OCI-LY7 (cell line): ENCODE results near the gene ANKRD35. TPM values are rescaled to one million over a fixed set of nuclear protein-coding genes. Genes with fewer than 3 reads are reported as not detected.

ENCODE experiments used
- BruUV-seq: library from RNA; stranded (reverse); fragments of 400-500 nt; replicated peaks from 2 replicates; lab custom pipeline; 2021; lab: Mats Ljungman, UMichigan
- CTCF ChIA-PET: fragments of 300-600 bp; sonication (Branson Sonifier 250); formaldehyde crosslinking; loops from one replicate; lab custom pipeline; 2022; ENCODE audit warnings: antibody characterized with exemption; ENCODE audit not compliant: unreplicated experiment; lab: Charles Lee
- POLR2A ChIA-PET: fragments of 300-600 bp; sonication (Branson Sonifier 250); formaldehyde crosslinking; loops from one replicate; lab custom pipeline; 2022; ENCODE audit warnings: antibody characterized with exemption; lab: Charles Lee
- DNase-seq: peaks from one replicate; pipeline ENCODE4 v3.0.0-alpha.2; 2015; ENCODE audit warnings: low spot score
- H2AFZ ChIP-seq: fragments of 200-600 bp; sonication (generic), shearing (Covaris generic); 2 replicates; pipeline ENCODE4 v1.6.1; 2014; ENCODE audit warnings: mild to moderate bottlenecking, antibody characterized with exemption, low read length, moderate library complexity
- H3K27ac ChIP-seq: fragments of 200-600 bp; sonication (generic); 2 replicates; pipeline ENCODE4 v1.5.1; 2014; ENCODE audit warnings: mixed run types, low read depth, mild to moderate bottlenecking, moderate library complexity, low read length, inconsistent platforms; ENCODE audit not compliant: poor library complexity, severe bottlenecking
- H3K36me3 ChIP-seq: fragments of 200-600 bp; sonication (generic); 2 replicates; pipeline ENCODE4 v1.6.1; 2014; ENCODE audit warnings: mild to moderate bottlenecking, antibody characterized with exemption, low read length, moderate library complexity, mixed read lengths; ENCODE audit not compliant: insufficient read depth
- H3K4me1 ChIP-seq: fragments of 200-600 bp; sonication (generic); 2 replicates; pipeline ENCODE4 v1.5.1; 2014; ENCODE audit warnings: mild to moderate bottlenecking, low read length; ENCODE audit not compliant: insufficient read depth, poor library complexity, severe bottlenecking
- H3K4me2 ChIP-seq: fragments of 200-600 bp; sonication (generic); 2 replicates; pipeline ENCODE4 v1.6.1; 2014; ENCODE audit warnings: mild to moderate bottlenecking, low read length
- H3K4me3 ChIP-seq: fragments of 200-600 bp; sonication (generic); 2 replicates; pipeline ENCODE4 v1.5.1; 2014; ENCODE audit warnings: mild to moderate bottlenecking, low read depth, low read length; ENCODE audit not compliant: poor library complexity, severe bottlenecking
- H3K79me2 ChIP-seq: fragments of 200-600 bp; sonication (generic); 2 replicates; pipeline ENCODE4 v1.6.1; 2016; ENCODE audit warnings: low read depth, mild to moderate bottlenecking, low read length, moderate library complexity, mixed read lengths; ENCODE audit not compliant: insufficient read depth
- H3K9me2 ChIP-seq: fragments of 200-600 bp; sonication (generic); 2 replicates; pipeline ENCODE4 v1.6.1; 2016; ENCODE audit warnings: mild to moderate bottlenecking, low read length, mixed read lengths; ENCODE audit not compliant: insufficient read depth
- H3K9me3 ChIP-seq: fragments of 200-600 bp; sonication (generic); 2 replicates; pipeline ENCODE4 v1.6.1; 2014; ENCODE audit warnings: mild to moderate bottlenecking, mixed run types, low read length, mixed read lengths
- H4K20me1 ChIP-seq: fragments of 200-600 bp; sonication (generic); 2 replicates; pipeline ENCODE4 v1.6.1; 2014; ENCODE audit warnings: mild to moderate bottlenecking, antibody characterized with exemption, low read length, moderate library complexity, mixed read lengths; ENCODE audit not compliant: insufficient read depth
- CTCF ChIP-seq: fragments of 200-600 bp; sonication (generic); conservative IDR thresholded peaks from 2 replicates; pipeline ENCODE4 v1.5.1; 2014; ENCODE audit warnings: mild to moderate bottlenecking, antibody characterized with exemption, low read length, moderate library complexity, mixed read lengths
- EZH2phosphoT487 ChIP-seq: fragments of 200-600 bp; sonication (generic); IDR thresholded peaks from 2 replicates; pipeline ENCODE4 v1.6.1; 2018; ENCODE audit warnings: low read depth, borderline replicate concordance, mild to moderate bottlenecking, mixed run types, antibody characterized with exemption, low read length, moderate library complexity, mixed read lengths
- intact Hi-C: fragments of 100-400 bp; cut with micrococcal nuclease; formaldehyde crosslinking; loops from one replicate; pipeline ENCODE4 v1.10.0; 2022; ENCODE audit not compliant: unreplicated experiment
- total RNA-seq, 2 experiments: library from RNA; depleted of rRNA in 1 of 2; stranded (reverse); fragments of >200 nt in 1 of 2; shearing (Covaris generic) in 1 of 2; gene quantifications; 2 replicates each; pipeline ENCODE4 v1.2.3, GENCODE V29; 2014 to 2022

ANKRD35 gene
- total RNA-seq, 2 experiments from 2014 or later = not detected

DNA sequence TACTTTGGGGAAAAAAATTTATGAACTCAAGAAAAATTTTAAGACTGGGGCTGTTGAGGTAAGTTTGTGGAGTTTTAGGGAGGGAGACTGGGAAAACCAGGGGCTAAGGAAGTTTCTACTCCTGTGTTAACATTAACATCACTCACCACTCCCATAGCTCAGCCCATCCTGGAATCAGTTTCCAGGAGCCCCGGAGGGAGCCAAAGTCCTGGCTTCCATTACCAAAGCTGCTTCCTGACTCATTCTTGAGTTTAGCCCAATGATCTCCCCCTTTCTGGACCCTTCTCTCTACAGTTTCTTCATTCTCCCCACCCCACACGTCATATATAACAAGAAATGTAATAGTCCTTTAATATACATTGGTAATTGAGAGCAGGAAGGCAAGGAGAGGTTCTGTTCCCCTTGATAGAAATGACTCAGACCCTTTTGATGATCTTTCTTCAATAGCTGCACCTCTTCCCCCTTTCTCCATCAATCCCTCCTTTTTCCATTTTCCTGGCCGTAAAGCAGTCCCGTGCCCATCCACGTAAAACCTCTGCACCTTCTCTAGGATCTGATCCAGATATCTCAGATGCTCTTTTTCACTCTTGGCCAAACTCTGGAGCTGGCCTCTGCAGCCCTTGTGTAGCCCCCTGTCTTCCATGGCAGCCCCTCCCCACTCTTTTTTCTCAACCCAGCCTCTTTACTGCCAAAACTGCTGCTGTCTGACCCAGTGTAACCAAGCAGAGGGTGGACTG is 22.2 kb downstream of the ANKRD35 start:
- H3K4me3 ChIP-seq = no peak overlapping the region
- H3K9me2 ChIP-seq = no peaks in the 10 kb centered on the region
- no peak for DNase-seq
- peaks cover 6% of the 10 kb centered on the region for H3K4me1 ChIP-seq
- H4K20me1 ChIP-seq = no peaks in the 10 kb centered on the region
- POLR2A ChIA-PET = interaction anchor here (1.1 kb wide), 1 partner anchor 16 kb away, joined by 3 read pairs; no protein-coding TSS in a partner anchor
- no peak for TF ChIP-seq EZH2phosphoT487
- TF ChIP-seq CTCF = no peak
- no peaks in the 10 kb centered on the region for H3K36me3 ChIP-seq
- CTCF ChIA-PET = no interaction called here
- H3K4me2 ChIP-seq = no peak overlapping the region
- H2AFZ ChIP-seq = no peak overlapping the region
- no peaks in the 10 kb centered on the region for H3K9me3 ChIP-seq
- H3K79me2 ChIP-seq = no peaks in the 10 kb centered on the region
- intact Hi-C loops = no loop called here
- BruUV-seq = no TSS peak
- H3K27ac ChIP-seq = no peak overlapping the region

DNA sequence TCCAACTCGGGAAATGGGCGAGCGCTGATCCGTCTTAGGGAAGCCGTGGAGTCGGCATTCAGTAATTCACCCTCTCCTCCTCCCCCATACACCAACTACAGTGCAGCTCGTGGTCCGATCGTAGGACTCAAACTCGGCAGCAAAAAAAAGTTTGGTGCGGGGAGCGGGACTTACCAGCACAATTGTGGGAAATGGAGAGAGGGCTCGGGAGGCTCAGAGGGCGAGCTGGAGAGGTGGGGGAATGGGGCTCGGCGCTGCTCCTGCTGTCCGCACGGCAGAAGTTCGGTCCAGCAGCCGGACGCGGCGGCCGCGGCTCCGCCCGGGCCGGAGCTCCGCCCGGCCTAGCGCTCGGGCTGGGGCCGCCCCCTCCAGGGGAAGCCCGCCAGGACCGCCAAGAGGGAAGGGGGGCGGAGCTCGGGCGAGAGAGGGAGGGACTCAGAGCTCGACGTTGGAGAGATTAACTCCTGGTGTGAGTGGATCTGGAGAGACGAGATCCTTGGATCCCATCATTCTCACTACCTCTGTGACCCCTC is 26.1 kb downstream of the ANKRD35 start:
- intact Hi-C loops = loop anchor here (1.0 to 2.0 kb wide), 6 partner anchors 14 to 153 kb away; partner anchors contain the start of genes ITGA10, LIX1L, NUDT17 and POLR3C
- CTCF ChIA-PET = interaction anchor here (0.6 to 3.4 kb wide), 4 partner anchors 10 to 98 kb away, joined by 3 to 44 read pairs (median 4); partner anchors contain the start of genes LIX1L and NUDT17
- Histone ChIP-seq H4K20me1 (no peaks in the 10 kb centered on the region), H3K9me2 (no peaks in the 10 kb centered on the region), H3K9me3 (no peaks in the 10 kb centered on the region), H3K36me3 (peaks cover 23% of the 10 kb centered on the region; the same call in 1 of the 2 replicates), H3K4me2 (peak overlapping the region; percentile 74), H3K4me1 (peaks cover 13% of the 10 kb centered on the region), H3K27ac (peak overlapping the region; percentile 68), H3K4me3 (peak overlapping the region; percentile 84), H2AFZ (peak overlapping the region; percentile 98), H3K79me2 (no peaks in the 10 kb centered on the region)
- POLR2A ChIA-PET = interaction anchor here (0.6 to 4.6 kb wide), 22 partner anchors 10 to 179 kb away, joined by 3 to 65 read pairs (median 4); partner anchors contain the start of genes ANKRD34A, ANKRD35, LIX1L and NUDT17
- BruUV-seq = no TSS peak
- DNase-seq = peak; percentile 81
- TF ChIP-seq EZH2phosphoT487 = no peak
- TF ChIP-seq CTCF = no peak
